GM12878 (cell line): ENCODE data around the gene MAFF. TPM values are rescaled to one million over a fixed set of nuclear protein-coding genes. Genes with fewer than 3 reads are reported as not detected.

Source experiments
- BCL11A ChIP-seq: IDR thresholded peaks from 2 replicates; pipeline ENCODE4 v1.6.1; 2011; ENCODE audit warnings: low read depth, low read length
- CHD2 ChIP-seq: IDR thresholded peaks from 2 replicates; pipeline ENCODE4 v1.6.1; 2011; ENCODE audit warnings: low read depth, low read length, improper control_type of control experiment, borderline replicate concordance
- EGR1 ChIP-seq, 2 experiments: IDR thresholded peaks; 1 replicate in 1 of 2; 2 replicates in 1 of 2; pipeline ENCODE4 v1.6.1; 2011 to 2012; ENCODE audit warnings: low read depth in 2 of 2, low read length in 2 of 2, borderline replicate concordance in 1 of 2, mild to moderate bottlenecking in 1 of 2, moderate library complexity in 1 of 2
- FOXK2 ChIP-seq: fragments of 450-650 bp; IDR thresholded peaks from 2 replicates; pipeline ENCODE4 v1.6.1; 2017; ENCODE audit warnings: mild to moderate bottlenecking, moderate library complexity
- GABPA ChIP-seq: IDR thresholded peaks from 2 replicates; pipeline ENCODE4 v1.6.1; 2014; ENCODE audit warnings: antibody characterized with exemption, low read depth, mild to moderate bottlenecking, inconsistent platforms
- HDAC6 ChIP-seq: fragments of 200-600 bp; sonication (generic); IDR thresholded peaks from one replicate; pipeline ENCODE4 v1.8.0; 2017; ENCODE audit warnings: antibody characterized with exemption; ENCODE audit not compliant: unreplicated experiment
- RAD21 ChIP-seq: IDR thresholded peaks from 2 replicates; pipeline ENCODE4 v1.6.1; 2011; ENCODE audit warnings: mild to moderate bottlenecking, low read depth, low read length, moderate library complexity; ENCODE audit not compliant: insufficient read depth
- RAD51 ChIP-seq: fragments of 450-650 bp; IDR thresholded peaks from 2 replicates; pipeline ENCODE4 v1.6.1; 2016; ENCODE audit warnings: moderate library complexity, mild to moderate bottlenecking, inconsistent platforms
- SIN3A ChIP-seq: IDR thresholded peaks from 2 replicates; pipeline ENCODE4 v1.6.1; 2012; ENCODE audit warnings: low read depth, low read length, improper control_type of control experiment
- SMARCA5 ChIP-seq: fragments of 450-650 bp; IDR thresholded peaks from 2 replicates; pipeline ENCODE4 v1.6.1; 2017; ENCODE audit warnings: mild to moderate bottlenecking
- SP1 ChIP-seq: IDR thresholded peaks from one replicate; pipeline ENCODE4 v1.6.1; 2011; ENCODE audit warnings: low read depth, low read length
- TCF3 ChIP-seq: IDR thresholded peaks from 2 replicates; pipeline ENCODE4 v1.6.1; 2012; ENCODE audit warnings: low read depth, mild to moderate bottlenecking, low read length, borderline replicate concordance; ENCODE audit not compliant: insufficient read depth
- TCF7 ChIP-seq: IDR thresholded peaks from 2 replicates; pipeline ENCODE4 v1.6.1; 2014; ENCODE audit warnings: antibody characterized with exemption, borderline replicate concordance
- WRNIP1 ChIP-seq: IDR thresholded peaks from 2 replicates; pipeline ENCODE4 v1.6.1; 2011; ENCODE audit warnings: low read depth, low read length, improper control_type of control experiment, borderline replicate concordance
- ZSCAN29 ChIP-seq: fragments of 450-650 bp; IDR thresholded peaks from 2 replicates; pipeline ENCODE4 v1.6.1; 2017; ENCODE audit warnings: mild to moderate bottlenecking, moderate library complexity
- ZZZ3 ChIP-seq: IDR thresholded peaks from 2 replicates; pipeline ENCODE4 v1.6.1; 2011; ENCODE audit warnings: low read depth; ENCODE audit not compliant: control insufficient read depth, insufficient read length
- polyA plus RNA-seq, 11 experiments: library from polyadenylated mRNA; depleted of rRNA in 4 of 11; unstranded in 6 of 11; stranded (reverse) in 5 of 11; fragments of >200 nt; fragmentation: Nextera tagmentation in 4 of 11; fragmentation: Illumina TruSeq in 1 of 11; extraction: Ambion mirVana in 4 of 11; extraction: Trizol in 1 of 11; gene quantifications; 1 replicate in 1 of 11; 2 replicates in 10 of 11; pipeline versions ENCODE4 v1.2.1 to v1.2.3, GENCODE V29; 2011 to 2016; ENCODE audit warnings: inconsistent platforms in 2 of 11, missing spikeins in 2 of 11, low read depth in 1 of 11
- total RNA-seq, 4 experiments: library from RNA; depleted of rRNA in 3 of 4; stranded (reverse); fragments of >200 nt in 3 of 4; fragmentation: Illumina TruSeq in 1 of 4; extraction: Trizol in 1 of 4; gene quantifications; 2 replicates each; pipeline versions ENCODE4 v1.2.1 to v1.2.3, GENCODE V29; 2013 to 2021
- TF ChIP-seq, protein P1 (sequence below): fragments of 450-650 bp; formaldehyde crosslinking; IDR thresholded peaks from 2 replicates; pipeline ENCODE4 v1.4.0; 2022; ENCODE audit warnings: mild to moderate bottlenecking, moderate library complexity
- TF ChIP-seq, protein P2 (sequence below): IDR thresholded peaks from 2 replicates; pipeline ENCODE4 v1.6.1; 2012; ENCODE audit warnings: low read length, inconsistent platforms
- TF ChIP-seq, protein P3 (sequence below): IDR thresholded peaks from 2 replicates; pipeline ENCODE4 v1.6.1; 2011; ENCODE audit warnings: low read depth, mild to moderate bottlenecking, low read length, moderate library complexity, borderline replicate concordance; ENCODE audit errors: extremely low read depth
- TF ChIP-seq, protein P4 (sequence below): fragments of 450-650 bp; IDR thresholded peaks from 2 replicates; pipeline ENCODE4 v1.6.1; 2018; ENCODE audit warnings: borderline replicate concordance, mild to moderate bottlenecking; ENCODE audit not compliant: partially characterized antibody
- TF ChIP-seq, protein P5 (sequence below): fragments of 450-650 bp; IDR thresholded peaks from 2 replicates; pipeline ENCODE4 v1.6.1; 2017; ENCODE audit warnings: low read depth, mild to moderate bottlenecking, moderate library complexity

MAFF gene
- total and polyA plus RNA-seq, 10 of the 15 experiments (the other 5 are each of a cell fraction or from before 2014, with no cell fraction given): 0.22 to 2.3 (median 0.81) TPM; not detected in 1

DNA sequence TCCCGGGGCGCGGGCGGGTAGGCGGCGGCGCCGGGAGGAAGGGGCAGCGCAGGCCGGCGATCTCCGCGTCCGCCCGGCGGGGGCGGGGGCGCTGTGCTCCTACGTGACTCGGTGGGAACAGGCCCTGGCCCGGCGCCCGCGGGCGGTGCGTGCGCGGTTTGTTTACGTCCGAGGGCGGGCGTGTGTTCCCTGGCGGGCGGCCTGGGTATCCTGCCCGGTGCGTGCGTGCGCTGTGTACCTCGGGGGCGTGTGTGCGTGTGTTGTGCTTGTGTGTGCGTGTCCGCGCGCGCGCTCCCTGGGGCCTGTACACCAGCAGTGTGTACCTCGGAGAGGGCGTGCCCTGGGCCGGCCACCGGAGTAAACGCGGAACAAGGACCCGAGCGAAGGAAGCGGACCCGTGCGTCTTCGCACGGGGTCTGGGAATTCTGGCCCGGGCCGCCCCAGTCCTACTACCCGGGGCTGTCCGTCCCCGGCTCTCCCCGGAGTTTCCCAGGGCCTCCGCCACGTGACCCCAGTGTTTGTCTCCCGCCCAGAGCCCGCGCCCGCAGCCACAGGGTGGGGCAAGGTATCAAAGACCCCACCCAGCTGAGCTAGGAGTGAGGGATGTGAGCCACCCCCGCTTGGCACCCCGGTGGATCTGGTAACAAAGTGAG lies 769 bp downstream of the MAFF start (continued):
- TF ChIP-seq, protein P1, sequence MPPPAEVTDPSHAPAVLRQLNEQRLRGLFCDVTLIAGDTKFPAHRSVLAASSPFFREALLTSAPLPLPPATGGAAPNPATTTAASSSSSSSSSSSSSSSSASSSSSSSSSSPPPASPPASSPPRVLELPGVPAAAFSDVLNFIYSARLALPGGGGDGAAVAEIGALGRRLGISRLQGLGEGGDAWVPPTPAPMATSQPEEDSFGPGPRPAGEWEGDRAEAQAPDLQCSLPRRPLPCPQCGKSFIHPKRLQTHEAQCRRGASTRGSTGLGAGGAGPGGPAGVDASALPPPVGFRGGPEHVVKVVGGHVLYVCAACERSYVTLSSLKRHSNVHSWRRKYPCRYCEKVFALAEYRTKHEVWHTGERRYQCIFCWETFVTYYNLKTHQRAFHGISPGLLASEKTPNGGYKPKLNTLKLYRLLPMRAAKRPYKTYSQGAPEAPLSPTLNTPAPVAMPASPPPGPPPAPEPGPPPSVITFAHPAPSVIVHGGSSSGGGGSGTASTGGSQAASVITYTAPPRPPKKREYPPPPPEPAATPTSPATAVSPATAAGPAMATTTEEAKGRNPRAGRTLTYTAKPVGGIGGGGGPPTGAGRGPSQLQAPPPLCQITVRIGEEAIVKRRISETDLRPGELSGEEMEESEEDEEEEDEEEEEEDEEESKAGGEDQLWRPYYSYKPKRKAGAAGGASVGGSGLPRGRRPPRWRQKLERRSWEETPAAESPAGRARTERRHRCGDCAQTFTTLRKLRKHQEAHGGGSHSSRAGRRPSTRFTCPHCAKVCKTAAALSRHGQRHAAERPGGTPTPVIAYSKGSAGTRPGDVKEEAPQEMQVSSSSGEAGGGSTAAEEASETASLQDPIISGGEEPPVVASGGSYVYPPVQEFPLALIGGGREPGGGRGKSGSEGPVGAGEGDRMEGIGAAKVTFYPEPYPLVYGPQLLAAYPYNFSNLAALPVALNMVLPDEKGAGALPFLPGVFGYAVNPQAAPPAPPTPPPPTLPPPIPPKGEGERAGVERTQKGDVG (CRISPR knock-in tag): no peak
- TF ChIP-seq WRNIP1 (no peak), HDAC6 (no peak), SIN3A (0 out of 2 replicates have a peak, but pooled peaks have one; percentile 13), TCF3 (no peak), RAD51 (peak; percentile 85), EGR1 (IDR thresholded peaks at IDR 0.05; ENCODE audit: borderline replicate concordance in 1 of 2, low read depth in 2 of 2, low read length in 2 of 2) (peak in 1 of 2 experiments; percentile 70; a peak in 1 of 3 replicates), SMARCA5 (no peak), CHD2 (no peak), SP1 (no peak), ZZZ3 (no peak), GABPA (no peak), BCL11A (0 out of 2 replicates have a peak, but pooled peaks have one; percentile 9), RAD21 (no peak), ZSCAN29 (no peak), FOXK2 (peak; percentile 62), TCF7 (no peak)
- TF ChIP-seq, protein P2, sequence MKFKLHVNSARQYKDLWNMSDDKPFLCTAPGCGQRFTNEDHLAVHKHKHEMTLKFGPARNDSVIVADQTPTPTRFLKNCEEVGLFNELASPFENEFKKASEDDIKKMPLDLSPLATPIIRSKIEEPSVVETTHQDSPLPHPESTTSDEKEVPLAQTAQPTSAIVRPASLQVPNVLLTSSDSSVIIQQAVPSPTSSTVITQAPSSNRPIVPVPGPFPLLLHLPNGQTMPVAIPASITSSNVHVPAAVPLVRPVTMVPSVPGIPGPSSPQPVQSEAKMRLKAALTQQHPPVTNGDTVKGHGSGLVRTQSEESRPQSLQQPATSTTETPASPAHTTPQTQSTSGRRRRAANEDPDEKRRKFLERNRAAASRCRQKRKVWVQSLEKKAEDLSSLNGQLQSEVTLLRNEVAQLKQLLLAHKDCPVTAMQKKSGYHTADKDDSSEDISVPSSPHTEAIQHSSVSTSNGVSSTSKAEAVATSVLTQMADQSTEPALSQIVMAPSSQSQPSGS: no peak
- TF ChIP-seq, protein P3, sequence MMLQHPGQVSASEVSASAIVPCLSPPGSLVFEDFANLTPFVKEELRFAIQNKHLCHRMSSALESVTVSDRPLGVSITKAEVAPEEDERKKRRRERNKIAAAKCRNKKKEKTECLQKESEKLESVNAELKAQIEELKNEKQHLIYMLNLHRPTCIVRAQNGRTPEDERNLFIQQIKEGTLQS: no peak
- TF ChIP-seq, protein P4, sequence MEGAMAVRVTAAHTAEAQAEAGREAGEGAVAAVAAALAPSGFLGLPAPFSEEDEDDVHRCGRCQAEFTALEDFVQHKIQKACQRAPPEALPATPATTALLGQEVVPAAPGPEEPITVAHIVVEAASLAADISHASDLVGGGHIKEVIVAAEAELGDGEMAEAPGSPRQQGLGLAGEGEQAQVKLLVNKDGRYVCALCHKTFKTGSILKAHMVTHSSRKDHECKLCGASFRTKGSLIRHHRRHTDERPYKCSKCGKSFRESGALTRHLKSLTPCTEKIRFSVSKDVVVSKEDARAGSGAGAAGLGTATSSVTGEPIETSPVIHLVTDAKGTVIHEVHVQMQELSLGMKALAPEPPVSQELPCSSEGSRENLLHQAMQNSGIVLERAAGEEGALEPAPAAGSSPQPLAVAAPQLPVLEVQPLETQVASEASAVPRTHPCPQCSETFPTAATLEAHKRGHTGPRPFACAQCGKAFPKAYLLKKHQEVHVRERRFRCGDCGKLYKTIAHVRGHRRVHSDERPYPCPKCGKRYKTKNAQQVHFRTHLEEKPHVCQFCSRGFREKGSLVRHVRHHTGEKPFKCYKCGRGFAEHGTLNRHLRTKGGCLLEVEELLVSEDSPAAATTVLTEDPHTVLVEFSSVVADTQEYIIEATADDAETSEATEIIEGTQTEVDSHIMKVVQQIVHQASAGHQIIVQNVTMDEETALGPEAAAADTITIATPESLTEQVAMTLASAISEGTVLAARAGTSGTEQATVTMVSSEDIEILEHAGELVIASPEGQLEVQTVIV: no peak
- TF ChIP-seq, protein P5, sequence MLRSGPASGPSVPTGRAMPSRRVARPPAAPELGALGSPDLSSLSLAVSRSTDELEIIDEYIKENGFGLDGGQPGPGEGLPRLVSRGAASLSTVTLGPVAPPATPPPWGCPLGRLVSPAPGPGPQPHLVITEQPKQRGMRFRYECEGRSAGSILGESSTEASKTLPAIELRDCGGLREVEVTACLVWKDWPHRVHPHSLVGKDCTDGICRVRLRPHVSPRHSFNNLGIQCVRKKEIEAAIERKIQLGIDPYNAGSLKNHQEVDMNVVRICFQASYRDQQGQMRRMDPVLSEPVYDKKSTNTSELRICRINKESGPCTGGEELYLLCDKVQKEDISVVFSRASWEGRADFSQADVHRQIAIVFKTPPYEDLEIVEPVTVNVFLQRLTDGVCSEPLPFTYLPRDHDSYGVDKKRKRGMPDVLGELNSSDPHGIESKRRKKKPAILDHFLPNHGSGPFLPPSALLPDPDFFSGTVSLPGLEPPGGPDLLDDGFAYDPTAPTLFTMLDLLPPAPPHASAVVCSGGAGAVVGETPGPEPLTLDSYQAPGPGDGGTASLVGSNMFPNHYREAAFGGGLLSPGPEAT: peak; percentile 41; the same call in 1 of the 2 replicates
